SK-N-MC (cell line): Measurements from ENCODE around the gene GZMH.
"Not testable (repeated sequence)": the region's sequence is repeated elsewhere in the genome, so short reads cannot be mapped to it uniquely, and the experiment has no call there.

ENCODE experiments used
- DNase-seq: peaks from one replicate; pipeline ENCODE4 v3.0.0-alpha.2; 2011; ENCODE audit warnings: low read depth, low spot score
- H3K27ac ChIP-seq: fragments of 200-600 bp; sonication (generic); 2 replicates; pipeline ENCODE4 v1.5.1; 2016; ENCODE audit warnings: mixed run types
- H3K36me3 ChIP-seq: fragments of 200-600 bp; sonication (generic); 2 replicates; pipeline ENCODE4 v1.6.1; 2017; ENCODE audit warnings: antibody characterized with exemption, low read length, mixed read lengths; ENCODE audit not compliant: insufficient read depth
- H3K4me3 ChIP-seq: fragments of 200-600 bp; sonication (generic); 2 replicates; pipeline ENCODE4 v1.5.1; 2016
- H3K9ac ChIP-seq: fragments of 200-600 bp; sonication (generic); 2 replicates; pipeline ENCODE4 v1.8.0; 2017; ENCODE audit warnings: mixed run types, mixed read lengths; ENCODE audit not compliant: insufficient read length
- H3K9me3 ChIP-seq: fragments of 200-600 bp; sonication (generic); 2 replicates; pipeline ENCODE4 v1.6.1; 2017; ENCODE audit warnings: low read depth, mild to moderate bottlenecking, antibody characterized with exemption, low read length, moderate library complexity, mixed read lengths
- EZH2 ChIP-seq: fragments of 200-600 bp; sonication (generic); IDR thresholded peaks from one replicate; pipeline ENCODE4 v1.6.1; 2017; ENCODE audit warnings: antibody characterized with exemption
- FOXP2 ChIP-seq: optimal IDR thresholded peaks from 2 replicates; pipeline ENCODE3; 2011; ENCODE audit warnings: mild to moderate bottlenecking, moderate library complexity; ENCODE audit not compliant: insufficient read depth; ENCODE audit errors: extremely low read length, control extremely low read depth
- POLR2AphosphoS5 ChIP-seq: IDR thresholded peaks from 2 replicates; pipeline ENCODE4 v1.6.1; 2012; ENCODE audit warnings: mild to moderate bottlenecking, low read depth, low read length, borderline replicate concordance

The GZMH gene

GRCh38 chr14:24607081-24607480, 2.4 kb downstream of the GZMH start:
- H3K4me3 ChIP-seq: no peak overlapping the region
- H3K9ac ChIP-seq: no peak overlapping the region
- no peak for TF ChIP-seq EZH2
- TF ChIP-seq FOXP2: no peak
- no peak for TF ChIP-seq POLR2AphosphoS5
- H3K36me3 ChIP-seq: no peaks in the 10 kb centered on the region
- DNase-seq: no peak
- H3K9me3 ChIP-seq: no peaks in the 10 kb centered on the region
- H3K27ac ChIP-seq: no peak overlapping the region

DNA sequence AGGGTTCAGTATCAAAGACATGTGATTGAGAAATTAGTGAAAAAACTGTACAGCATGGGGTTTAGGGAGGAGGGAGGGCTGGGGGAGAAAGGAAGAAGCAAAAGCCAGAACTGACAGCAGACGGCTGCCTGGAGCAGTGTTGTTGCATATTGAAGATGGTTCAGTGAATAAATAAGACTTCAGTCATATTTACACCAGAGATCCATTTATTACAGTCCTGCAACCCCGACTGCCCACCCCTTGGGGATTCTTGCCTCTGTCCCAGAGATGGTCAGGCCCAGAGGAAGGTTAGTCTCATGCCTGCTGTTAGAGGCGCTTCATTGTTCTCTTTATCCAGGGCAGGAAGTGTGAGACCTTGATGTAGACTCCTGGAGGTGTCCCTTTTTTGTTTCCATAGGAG, 3.2 kb downstream of the GZMH start:
- Histone ChIP-seq H3K4me3 (no peak overlapping the region), H3K36me3 (no peaks in the 10 kb centered on the region), H3K9me3 (no peaks in the 10 kb centered on the region), H3K27ac (no peak overlapping the region), H3K9ac (no peak overlapping the region)
- no peak for TF ChIP-seq POLR2AphosphoS5
- no peak for TF ChIP-seq EZH2
- no peak for TF ChIP-seq FOXP2
- no peak for DNase-seq

GRCh38 chr14:24605435-24606190, 3.9 kb downstream of the GZMH start:
- TF ChIP-seq EZH2 (no peak), POLR2AphosphoS5 (no peak), FOXP2 (no peak)
- DNase-seq: no peak
- Histone ChIP-seq H3K27ac (no peak overlapping the region), H3K9ac (no peak overlapping the region), H3K4me3 (no peak overlapping the region), H3K36me3 (no peaks in the 10 kb centered on the region), H3K9me3 (no peaks in the 10 kb centered on the region)

DNA sequence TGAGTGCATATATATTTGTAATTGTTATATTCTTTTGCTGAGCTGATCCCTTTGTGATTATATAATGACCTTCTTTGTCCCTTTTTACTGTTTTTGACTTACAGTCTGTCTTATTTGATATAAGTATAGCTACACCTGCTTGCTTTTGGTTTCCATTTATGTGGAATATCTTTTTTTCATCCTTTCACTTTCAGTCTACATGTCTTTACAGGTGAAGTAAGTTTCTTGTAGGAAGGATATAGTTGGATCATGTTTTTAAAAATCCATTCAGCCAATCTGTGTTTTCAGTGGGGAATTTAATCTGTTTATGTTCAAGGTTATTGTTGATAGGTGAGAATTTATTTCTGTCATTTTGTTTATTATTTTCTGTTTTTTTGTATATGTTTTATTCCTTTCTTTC, 12.1 kb downstream of the GZMH start:
- no peaks in the 10 kb centered on the region for H3K9me3 ChIP-seq
- H3K36me3 ChIP-seq: no peaks in the 10 kb centered on the region
- no peak overlapping the region for H3K27ac ChIP-seq
- no peak overlapping the region for H3K4me3 ChIP-seq
- no peak overlapping the region for H3K9ac ChIP-seq
- TF ChIP-seq POLR2AphosphoS5 (no peak), FOXP2 (no peak), EZH2 (no peak)
- DNase-seq: no peak

DNA sequence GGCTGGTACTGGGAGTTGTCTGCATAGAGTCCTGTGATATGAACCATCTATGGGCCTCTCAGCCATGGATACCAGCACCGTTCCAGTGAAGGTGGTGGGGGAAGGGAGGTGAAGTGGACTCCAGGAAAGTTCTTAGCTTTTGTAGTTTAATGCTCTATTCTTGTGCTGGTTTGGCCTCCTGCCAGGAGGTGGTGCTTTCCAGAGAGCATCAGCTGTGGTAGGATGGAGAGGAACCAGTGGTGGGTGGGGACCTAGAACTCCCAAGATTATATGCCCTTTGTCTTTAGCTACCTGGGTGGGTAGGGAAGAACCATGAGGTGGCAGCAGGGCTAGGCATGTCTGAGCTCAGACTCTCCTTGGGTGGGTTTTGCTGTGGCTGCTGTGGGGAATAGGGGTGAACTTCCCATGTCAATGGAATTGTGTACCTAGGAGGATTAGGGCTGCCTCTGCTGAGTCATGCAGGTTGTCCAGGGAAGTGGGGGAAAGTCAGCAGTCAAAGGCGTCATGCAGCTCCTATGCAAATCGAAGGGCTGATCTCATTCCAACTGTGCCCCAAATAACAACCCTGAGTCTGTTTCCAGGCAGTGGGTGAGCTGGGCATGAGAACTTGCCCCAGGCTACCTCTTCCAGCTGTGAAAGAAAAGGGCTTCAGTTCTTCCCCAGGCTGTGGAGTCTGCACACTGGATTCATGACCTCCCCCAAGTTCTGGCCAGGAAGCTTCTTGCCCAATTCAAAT, 14.2 kb downstream of the GZMH start:
- DNase-seq: no peak
- Histone ChIP-seq H3K9me3 (no peaks in the 10 kb centered on the region), H3K9ac (no peak overlapping the region), H3K27ac (no peak overlapping the region), H3K36me3 (no peaks in the 10 kb centered on the region), H3K4me3 (no peak overlapping the region)
- TF ChIP-seq POLR2AphosphoS5: no peak
- TF ChIP-seq EZH2: no peak
- no peak for TF ChIP-seq FOXP2

DNA sequence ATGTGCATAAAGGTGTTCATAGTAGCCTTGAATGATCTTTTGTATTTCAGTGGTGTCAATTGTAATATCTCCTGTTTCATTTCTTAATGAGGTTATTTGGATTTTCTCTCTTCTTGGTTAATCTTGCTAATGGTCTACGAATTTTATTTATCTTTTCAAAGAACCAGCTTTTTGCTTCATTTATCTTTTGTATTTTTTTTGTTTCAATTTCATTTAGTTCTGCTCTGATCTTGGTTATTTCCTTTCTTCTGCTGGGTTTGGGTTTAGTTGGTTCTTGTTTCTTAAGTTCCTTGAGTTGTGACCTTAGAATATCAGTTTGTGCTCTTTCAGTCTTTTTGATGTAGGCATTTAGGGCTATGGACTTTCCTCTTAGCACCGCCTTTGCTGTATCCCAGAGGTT, 18.5 kb downstream of the GZMH start:
- H3K36me3 ChIP-seq, H3K27ac ChIP-seq, H3K9me3 ChIP-seq, H3K9ac ChIP-seq, H3K4me3 ChIP-seq, DNase-seq: not testable (repeated sequence)

GRCh38 chr14:24584402-24584801, 25.1 kb downstream of the GZMH start:
- H3K9me3 ChIP-seq, H3K36me3 ChIP-seq, H3K9ac ChIP-seq, H3K4me3 ChIP-seq, DNase-seq, H3K27ac ChIP-seq: not testable (repeated sequence)

DNA sequence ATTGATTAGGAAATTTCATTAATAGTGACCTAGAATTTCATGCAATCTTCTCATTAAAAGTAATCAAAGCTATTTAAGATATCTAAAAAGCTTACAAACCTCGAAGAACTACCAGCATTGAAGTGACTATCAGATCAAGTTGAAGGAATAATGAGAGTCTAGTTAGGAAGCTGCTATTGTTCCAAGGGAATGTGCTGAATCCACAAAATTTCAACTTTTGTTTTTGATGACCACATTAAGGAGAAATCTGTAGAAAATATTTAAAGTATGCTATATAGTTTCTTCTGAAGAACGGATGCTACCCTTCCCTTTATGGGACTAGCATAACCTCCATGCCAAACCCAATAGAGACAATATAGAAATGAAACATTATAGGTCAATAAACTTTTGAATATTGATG, 30.9 kb downstream of the GZMH start:
- Histone ChIP-seq H3K9ac (no peak overlapping the region), H3K9me3 (no peaks in the 10 kb centered on the region), H3K36me3 (no peaks in the 10 kb centered on the region), H3K27ac (no peak overlapping the region), H3K4me3 (no peak overlapping the region)
- TF ChIP-seq EZH2 (no peak), POLR2AphosphoS5 (no peak)
- no peak for DNase-seq

GRCh38 chr14:24576771-24577170, 32.7 kb downstream of the GZMH start:
- TF ChIP-seq EZH2: no peak
- TF ChIP-seq POLR2AphosphoS5: no peak
- no peak for TF ChIP-seq FOXP2
- no peak overlapping the region for H3K9ac ChIP-seq
- H3K27ac ChIP-seq: no peak overlapping the region
- DNase-seq: no peak
- no peak overlapping the region for H3K4me3 ChIP-seq
- H3K36me3 ChIP-seq: no peaks in the 10 kb centered on the region
- H3K9me3 ChIP-seq: no peaks in the 10 kb centered on the region
